Stimulated activated CD4-positive, alpha-beta T cell treated with anti-CD3 and anti-CD28 coated beads, Interleukin-1b, Interleukin-23, amount 100 ng/mL, for 1 hour (primary cell): ENCODE data around the gene DNAAF5.
"Not testable (repeated sequence)": the region's sequence is repeated elsewhere in the genome, so short reads cannot be mapped to it uniquely, and the experiment has no call there.

ENCODE experiments used
- DNase-seq, 2 donors: peaks; one replicate each; pipeline ENCODE4 v3.0.0-alpha.2; 2020; ENCODE audit warnings: low read depth in 2 of 2

DNAAF5 gene

DNA sequence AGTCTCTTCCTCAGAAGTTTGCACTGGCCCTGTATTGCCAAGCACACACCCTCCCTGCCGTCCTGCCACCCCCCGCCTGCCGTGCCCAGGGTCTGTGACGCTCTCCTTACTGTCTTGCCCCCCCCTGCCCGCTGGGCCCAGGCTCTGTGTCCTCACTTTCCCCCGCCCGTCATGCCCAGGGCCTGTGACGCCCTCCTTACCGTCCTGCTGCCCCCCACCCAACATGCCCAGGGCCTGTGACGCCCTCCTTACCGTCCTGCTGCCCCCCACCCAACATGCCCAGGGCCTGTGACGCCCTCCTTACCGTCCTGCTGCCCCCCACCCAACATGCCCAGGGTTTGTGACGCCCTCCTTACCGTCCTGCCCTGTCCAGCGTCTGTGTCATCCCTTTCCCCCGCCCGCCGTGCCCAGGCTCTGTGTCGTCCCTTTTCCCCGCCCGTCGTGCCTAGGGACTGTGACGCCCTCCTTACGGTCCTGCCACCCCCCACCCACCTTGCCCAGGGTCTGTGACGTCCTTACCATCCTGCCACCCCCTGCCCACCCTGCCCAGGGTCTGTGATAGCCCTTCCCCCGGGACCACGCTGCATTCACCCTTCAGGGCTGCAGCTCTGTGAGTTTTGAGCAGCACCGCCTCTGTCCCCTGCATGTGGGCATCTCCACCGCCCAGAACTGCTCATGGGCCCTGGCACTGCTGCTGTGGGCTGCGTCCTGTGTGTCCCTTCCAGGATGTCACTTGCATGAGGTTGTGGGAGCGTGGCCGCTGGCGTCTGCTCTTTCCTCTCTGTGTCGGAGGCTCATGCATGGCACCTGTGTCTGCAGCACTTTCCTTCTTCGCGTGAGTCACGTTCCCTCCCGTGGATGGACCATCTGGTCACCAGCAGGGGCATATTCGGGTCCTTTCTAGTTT, 19.9 kb downstream of the DNAAF5 start:
- DNase-seq, result no peak

- DNase-seq, result no peak
These were observed 20.7 kb downstream of the DNAAF5 start for GRCh38 chr7:747186-747585.

DNA sequence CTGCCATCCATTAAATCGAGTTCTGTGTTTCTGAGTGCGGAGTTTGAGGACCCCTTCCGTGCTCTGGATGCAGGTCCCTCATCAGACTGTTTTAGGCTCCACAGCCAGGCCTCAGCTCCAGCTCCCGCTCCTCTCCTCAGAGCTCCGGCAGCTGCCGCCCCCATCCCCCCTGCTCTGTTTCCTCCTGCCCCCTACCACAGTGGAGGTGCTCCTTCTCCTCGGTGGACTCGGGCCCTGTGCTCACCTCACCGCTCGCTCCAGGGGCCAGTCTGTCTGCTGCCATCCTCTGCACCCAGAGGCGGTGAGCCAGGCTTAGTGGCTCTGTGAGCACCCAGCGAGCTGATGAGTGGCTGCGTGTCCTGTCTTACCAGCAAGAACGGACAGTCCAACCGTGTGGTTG, 21.9 kb downstream of the DNAAF5 start:
- DNase-seq, result no peak

DNA sequence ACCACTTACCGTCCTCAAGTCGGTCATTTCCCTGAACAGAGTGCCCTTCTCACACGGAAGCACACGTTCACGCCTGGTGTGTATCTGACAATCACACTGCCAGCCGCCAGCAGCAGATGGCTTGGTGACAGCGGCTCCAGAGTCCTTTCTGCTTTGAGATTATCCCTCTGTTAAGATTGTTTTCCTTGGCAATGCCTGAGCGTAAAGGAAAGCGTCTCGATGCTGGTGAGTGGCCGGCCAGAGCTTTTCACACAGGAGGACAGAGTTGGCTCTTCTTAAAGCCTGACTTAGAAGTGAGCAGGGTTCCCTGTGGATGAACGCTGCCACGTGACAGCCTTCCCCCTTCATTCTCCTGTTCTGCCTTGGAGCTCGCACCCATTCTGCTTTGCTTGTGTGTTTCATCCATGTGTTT, 22.6 kb downstream of the DNAAF5 start:
- DNase-seq, result no peak

- DNase-seq, result no peak
These were observed 23.8 kb downstream of the DNAAF5 start for GRCh38 chr7:750111-750905.

- no peak for DNase-seq
These were observed 25.3 kb downstream of the DNAAF5 start for GRCh38 chr7:751826-752225.

DNA sequence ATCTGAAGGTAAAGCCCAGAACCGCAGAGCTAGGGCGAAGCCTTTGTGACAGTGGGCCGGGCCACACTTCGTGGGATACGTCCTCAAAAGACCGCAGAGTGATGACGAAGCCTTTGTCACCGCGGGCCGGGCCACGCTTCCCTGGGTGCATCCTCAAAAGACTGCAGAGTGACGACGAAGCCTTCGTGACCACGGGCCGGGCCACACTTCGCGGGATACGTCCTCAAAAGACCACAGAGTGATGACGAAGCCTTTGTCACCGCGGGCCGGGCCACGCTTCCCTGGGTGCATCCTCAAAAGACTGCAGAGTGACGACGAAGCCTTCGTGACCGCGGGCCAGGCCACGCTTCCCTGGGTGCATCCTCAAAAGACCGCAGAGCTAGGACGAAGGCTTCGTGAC, 25.8 kb downstream of the DNAAF5 start:
- not testable (repeated sequence) for DNase-seq

DNA sequence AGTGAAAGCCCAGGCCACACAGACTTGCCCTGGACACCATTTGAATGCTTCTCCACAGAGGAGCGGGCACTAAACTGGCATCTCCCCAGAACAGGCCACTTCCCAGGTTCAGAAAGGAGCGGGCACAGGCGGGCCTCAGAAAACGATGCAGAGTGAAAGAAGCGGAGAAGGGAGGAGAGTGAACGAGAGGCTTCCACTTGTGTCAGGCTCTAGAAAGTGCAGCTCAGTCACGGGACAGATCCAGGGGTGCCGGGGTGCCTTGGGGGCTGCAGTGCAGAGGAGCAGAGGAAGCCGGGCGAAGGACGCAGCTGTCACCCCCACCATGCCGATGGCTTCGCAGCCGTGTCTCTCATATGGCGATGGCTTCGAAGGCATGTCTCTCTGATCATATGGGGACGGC, 26.7 kb downstream of the DNAAF5 start:
- no peak for DNase-seq

- no peak for DNase-seq
These were observed 28.3 kb downstream of the DNAAF5 start for GRCh38 chr7:754531-755412.

- DNase-seq, result no peak
These were observed 28.9 kb downstream of the DNAAF5 start for GRCh38 chr7:755413-755805.

DNA sequence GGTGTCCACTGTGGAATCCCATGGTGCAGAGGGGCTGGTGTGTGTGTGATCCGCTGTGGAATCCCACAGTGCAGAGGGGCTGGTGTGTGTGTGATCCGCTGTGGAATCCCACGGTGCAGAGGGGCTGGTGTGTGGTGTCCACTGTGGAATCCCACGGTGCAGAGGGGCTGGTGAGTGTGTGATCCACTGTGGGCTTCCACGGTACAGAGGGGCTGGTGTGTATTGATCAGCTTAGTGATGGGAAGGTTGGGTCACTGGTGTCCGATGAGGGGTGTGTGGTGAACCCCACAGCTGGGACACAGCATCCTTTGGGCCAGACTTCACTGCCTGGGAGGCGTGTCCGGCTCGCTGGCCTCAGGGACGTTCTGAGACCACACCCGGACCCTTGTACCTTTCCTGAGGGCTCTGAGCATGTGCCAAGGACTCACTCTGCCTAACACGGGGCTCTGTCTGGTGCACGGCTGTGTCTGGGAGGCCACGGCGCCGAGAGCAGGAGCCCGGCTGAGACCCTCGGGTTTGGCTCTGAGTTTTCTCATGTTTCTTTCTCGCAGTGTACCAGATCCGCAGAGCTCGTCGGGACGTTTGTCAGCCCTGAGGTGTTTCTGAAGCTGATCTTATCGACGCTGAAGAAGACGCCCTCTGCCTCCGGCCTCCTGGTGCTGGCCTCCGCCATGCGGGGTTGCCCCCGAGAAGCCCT, 29.9 kb downstream of the DNAAF5 start:
- no peak for DNase-seq

- no peak for DNase-seq
These were observed 30.5 kb downstream of the DNAAF5 start for GRCh38 chr7:756928-757560.

- DNase-seq, result no peak
These were observed 31.3 kb downstream of the DNAAF5 start for GRCh38 chr7:757741-758163.

- no peak for DNase-seq
These were observed 33.1 kb downstream of the DNAAF5 start for GRCh38 chr7:759569-759968.

- DNase-seq, result no peak
These were observed 33.5 kb downstream of the DNAAF5 start for GRCh38 chr7:760006-760405.

DNA sequence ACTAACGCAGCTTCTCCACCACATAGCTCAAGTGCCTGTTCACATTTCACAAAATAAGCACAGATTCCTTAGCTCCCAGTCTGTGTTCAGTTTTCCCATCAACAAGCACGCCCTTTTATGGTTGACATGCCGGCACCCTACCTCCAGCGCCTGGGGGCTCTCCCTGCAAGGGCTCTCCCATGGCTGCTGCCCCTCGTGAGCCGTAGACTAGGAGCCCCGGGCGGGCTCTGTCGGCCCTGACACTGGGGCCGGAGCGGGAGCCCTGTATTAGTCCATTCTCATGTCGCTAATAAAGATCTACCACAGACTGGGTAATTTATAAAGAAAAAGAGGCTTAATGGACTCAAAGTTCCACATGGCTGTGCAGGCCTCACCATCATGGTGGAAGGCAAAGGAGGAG, 34.6 kb downstream of the DNAAF5 start:
- no peak for DNase-seq

DNA sequence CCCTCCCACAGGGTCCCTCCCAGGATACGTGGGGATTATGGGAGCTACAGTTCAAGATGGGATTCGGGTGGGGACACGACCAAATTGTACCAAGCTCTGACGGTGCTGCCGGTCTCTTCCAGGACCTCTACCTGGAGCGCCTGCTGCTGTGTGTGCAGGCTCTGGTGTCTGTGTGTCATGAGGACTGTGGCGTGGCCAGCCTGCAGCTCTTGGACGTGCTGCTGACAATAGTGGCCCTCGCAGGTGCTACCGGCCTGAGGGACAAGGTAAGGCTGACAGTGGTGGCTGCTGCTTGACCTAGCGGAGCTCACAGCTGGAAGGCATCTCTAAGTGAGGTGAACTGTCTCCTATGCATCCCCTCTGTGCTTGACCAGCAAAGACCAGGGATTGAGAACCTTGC, 35.1 kb downstream of the DNAAF5 start:
- DNase-seq, result no peak

GRCh38 chr7:762885-763284, 36.4 kb downstream of the DNAAF5 start:
- no peak for DNase-seq

DNA sequence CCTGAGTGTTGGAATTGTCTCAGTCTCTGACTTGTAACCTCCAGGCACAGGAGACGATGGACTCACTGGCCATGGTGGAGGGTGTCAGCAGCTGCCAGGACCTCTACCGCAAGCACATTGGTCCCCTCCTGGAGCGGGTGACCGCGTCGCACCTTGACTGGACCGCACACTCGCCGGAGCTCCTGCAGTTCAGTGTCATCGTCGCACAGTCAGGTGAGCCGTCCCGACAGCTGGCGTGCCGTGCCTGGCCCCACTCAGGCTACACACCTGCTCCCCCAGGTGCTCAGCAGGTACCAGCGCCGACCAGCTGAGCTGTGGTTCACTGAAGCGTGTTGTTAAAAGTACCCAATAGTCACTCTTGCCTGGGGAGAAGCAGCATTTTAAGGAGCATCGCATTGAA, 37.3 kb downstream of the DNAAF5 start:
- DNase-seq, result no peak

DNA sequence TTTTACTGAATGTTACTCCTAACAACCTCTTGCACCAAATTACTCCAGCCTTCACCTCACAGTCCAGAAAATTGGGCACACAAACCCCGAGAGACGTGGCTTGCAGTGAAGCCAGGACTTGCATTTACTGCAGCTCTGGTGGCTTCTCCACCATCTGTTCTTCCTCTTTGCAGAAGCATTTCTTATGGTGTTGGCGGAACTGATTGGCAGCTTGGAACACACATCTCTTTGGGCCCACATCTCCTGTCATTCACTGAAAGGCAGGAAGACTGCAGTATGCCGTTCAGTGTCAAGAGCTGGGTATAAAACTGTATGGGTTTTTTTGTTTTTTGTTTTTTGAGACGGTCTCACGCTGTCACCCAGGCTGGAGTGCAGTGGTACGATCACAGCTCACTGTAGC, 38.9 kb downstream of the DNAAF5 start:
- no peak for DNase-seq

DNA sequence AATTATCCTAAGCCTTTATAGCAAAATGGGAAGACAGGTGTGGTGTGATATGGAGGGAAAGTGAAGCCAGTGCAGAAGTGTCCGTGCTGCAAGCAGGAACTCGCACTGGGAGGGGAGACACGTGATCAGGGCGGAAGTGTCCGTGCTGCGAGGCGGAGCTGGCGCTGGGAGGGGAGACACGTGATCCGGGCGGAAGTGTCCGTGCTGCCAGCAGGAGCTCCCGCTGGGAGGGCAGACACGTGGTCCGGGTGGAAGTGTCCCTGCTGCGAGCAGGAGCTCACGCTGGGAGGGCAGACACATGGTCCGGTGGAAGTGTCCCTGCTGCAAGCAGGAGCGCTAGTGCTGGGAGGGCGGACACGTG, 41.1 kb downstream of the DNAAF5 start:
- DNase-seq, result no peak
